DOHH2 (cell line): ENCODE data around the gene CDKN1A.

Source experiments
- EZH2phosphoT487 ChIP-seq: fragments of 200-600 bp; sonication (generic); IDR thresholded peaks from 2 replicates; pipeline ENCODE4 v1.6.1; 2017; ENCODE audit warnings: borderline replicate concordance, mild to moderate bottlenecking, antibody characterized with exemption, low read length, moderate library complexity, mixed read lengths
- TF ChIP-seq, protein P1 (sequence below): fragments of 200-600 bp; sonication (generic); IDR thresholded peaks from one replicate; pipeline ENCODE4 v1.5.1; 2014; ENCODE audit warnings: antibody characterized with exemption, mild to moderate bottlenecking, low read depth, low read length; ENCODE audit not compliant: poor library complexity, severe bottlenecking

DNA sequence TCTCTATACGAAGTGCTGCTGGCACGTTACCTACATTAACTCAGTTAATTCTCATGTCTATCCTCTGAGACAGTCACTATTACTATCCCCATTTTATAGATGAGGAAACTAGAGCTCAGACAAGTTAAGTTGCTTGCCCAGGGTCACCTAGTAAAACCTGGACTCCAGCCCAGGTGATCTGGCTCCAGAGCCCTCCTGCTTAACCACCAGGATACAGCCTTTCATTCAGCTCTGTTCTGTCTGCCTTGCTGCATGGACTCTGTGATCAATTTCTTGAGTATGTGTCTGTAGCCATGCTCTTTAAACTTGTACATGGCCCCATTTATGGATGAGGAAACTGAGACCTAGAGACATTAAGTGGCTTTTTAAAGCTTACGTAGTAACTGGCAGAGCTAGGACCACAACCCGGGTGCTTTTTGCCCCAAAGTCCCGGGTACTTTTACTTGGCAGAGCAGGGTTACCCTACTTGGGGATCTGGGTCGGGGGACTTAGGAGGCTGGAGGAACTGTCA, 4.7 kb downstream of the CDKN1A start:
- TF ChIP-seq, protein P1, sequence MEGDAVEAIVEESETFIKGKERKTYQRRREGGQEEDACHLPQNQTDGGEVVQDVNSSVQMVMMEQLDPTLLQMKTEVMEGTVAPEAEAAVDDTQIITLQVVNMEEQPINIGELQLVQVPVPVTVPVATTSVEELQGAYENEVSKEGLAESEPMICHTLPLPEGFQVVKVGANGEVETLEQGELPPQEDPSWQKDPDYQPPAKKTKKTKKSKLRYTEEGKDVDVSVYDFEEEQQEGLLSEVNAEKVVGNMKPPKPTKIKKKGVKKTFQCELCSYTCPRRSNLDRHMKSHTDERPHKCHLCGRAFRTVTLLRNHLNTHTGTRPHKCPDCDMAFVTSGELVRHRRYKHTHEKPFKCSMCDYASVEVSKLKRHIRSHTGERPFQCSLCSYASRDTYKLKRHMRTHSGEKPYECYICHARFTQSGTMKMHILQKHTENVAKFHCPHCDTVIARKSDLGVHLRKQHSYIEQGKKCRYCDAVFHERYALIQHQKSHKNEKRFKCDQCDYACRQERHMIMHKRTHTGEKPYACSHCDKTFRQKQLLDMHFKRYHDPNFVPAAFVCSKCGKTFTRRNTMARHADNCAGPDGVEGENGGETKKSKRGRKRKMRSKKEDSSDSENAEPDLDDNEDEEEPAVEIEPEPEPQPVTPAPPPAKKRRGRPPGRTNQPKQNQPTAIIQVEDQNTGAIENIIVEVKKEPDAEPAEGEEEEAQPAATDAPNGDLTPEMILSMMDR = no peak
- no peak for TF ChIP-seq EZH2phosphoT487
